Astrocyte of the cerebellum (primary cell): ENCODE data around the gene KRT2.

Experiments
- DNase-seq: peaks from one replicate; pipeline ENCODE4 v3.0.0-alpha.2; 2011; ENCODE audit warnings: low read depth
- H3K4me3 ChIP-seq: 2 replicates; pipeline ENCODE4 v1.5.1; 2011; ENCODE audit warnings: mild to moderate bottlenecking, low read depth, low read length, moderate library complexity
- in situ Hi-C: cut with HindIII; loops from 2 replicates; pipeline ENCODE4 v1.10.0; 2017; ENCODE audit warnings: low sequenced_read_pairs
- TF ChIP-seq, protein P1 (sequence below): IDR thresholded peaks from 2 replicates; pipeline ENCODE4 v1.5.1; 2012; ENCODE audit warnings: low read length, low read depth, moderate library complexity, mild to moderate bottlenecking; ENCODE audit errors: missing control alignments

KRT2 gene

DNA sequence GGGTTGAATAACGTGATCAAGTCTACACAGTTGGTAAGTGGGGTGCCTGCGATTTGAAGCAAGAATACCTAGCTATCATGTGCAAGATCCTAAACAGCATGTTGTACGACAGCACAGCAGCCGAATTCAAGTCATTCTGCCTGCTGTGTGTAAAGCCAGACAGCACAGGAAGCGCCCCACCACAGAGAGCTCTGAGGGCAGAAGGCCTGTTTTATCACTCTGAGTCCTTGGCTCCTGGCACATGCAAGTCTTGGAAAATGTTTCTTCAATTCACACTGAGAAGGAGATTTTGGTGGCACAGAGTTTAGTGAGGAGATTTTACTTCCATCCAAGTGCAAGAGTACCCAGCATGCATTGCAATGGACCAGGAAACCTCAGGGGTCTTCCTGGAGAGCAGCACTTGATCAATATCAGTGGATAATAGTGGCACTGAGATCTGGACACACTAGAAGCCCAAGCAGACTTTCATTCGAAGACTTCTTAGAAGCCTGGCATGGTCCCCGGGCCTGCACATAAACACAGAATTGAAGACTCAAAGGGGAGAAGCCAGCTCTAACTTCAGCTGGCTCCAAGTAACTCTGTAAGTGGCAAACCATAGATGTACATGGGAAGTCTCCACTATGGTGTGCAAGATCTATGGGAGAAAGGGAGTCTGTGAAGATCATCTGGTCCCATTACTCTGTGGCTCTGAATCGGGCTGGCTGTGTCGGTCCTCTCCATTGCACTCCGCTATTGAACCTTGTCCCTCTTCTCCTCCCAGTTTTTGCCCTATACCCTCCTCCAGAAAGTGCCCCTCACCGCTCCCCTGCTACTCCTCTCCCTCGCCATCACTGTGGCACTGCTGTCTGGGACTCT lies 29.7 kb upstream of the KRT2 start:
- H3K4me3 ChIP-seq = no peak overlapping the region
- TF ChIP-seq, protein P1, sequence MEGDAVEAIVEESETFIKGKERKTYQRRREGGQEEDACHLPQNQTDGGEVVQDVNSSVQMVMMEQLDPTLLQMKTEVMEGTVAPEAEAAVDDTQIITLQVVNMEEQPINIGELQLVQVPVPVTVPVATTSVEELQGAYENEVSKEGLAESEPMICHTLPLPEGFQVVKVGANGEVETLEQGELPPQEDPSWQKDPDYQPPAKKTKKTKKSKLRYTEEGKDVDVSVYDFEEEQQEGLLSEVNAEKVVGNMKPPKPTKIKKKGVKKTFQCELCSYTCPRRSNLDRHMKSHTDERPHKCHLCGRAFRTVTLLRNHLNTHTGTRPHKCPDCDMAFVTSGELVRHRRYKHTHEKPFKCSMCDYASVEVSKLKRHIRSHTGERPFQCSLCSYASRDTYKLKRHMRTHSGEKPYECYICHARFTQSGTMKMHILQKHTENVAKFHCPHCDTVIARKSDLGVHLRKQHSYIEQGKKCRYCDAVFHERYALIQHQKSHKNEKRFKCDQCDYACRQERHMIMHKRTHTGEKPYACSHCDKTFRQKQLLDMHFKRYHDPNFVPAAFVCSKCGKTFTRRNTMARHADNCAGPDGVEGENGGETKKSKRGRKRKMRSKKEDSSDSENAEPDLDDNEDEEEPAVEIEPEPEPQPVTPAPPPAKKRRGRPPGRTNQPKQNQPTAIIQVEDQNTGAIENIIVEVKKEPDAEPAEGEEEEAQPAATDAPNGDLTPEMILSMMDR = no peak
- in situ Hi-C loops = no loop called here
- DNase-seq = no peak

GRCh38 chr12:52680363-52680762 lies 28.4 kb upstream of the KRT2 start, which contains the start of gene KRT1:
KRT1 (minus strand) TSS chr12:52680407; CDS start chr12:52680348, 59 bp downstream.
- no peak within 1 kb of the TSS for H3K4me3 ChIP-seq
- TF ChIP-seq, protein P1 = no peak
- DNase-seq = no peak
- in situ Hi-C loops = no loop called here

DNA sequence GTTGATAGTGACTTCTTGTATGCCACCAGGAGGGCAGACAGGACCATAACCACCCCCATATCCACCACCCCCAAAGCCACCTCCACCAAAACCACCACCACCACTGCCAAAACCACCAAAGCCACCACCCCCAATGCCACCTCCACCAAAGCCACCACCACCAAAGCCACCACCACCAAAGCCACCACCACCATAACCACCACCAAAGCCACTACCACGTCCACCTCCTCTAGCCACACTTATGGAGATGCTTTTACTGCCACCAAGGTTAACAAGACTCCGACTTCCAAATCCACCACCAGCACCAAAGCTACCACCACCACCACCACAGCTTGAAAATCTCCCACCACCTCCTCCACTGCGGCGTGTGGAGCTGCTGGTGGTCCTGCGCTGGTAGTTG lies 27.9 kb upstream of the KRT2 start:
- TF ChIP-seq, protein P1 = no peak
- H3K4me3 ChIP-seq = no peak overlapping the region
- in situ Hi-C loops = no loop called here
- DNase-seq = no peak

DNA sequence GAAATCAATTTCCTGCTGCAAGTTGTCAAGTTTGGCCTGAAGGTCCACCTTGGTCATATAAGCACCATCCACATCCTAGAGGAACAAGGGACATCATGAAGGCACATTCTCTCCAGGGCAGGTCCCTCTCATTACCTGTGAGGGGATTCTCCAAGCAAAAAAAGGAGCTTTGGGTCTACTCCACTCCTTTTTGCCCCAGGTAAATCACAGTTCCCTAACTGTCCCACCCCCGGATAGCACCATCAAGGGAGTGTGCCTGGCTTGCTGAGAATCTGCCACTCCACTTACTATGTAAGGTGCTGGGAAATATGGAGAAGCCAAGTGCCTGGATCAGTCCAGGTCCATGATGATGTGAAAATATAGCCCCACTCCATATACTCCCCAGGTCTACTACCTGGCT lies 25.7 kb upstream of the KRT2 start:
- DNase-seq = no peak

DNA sequence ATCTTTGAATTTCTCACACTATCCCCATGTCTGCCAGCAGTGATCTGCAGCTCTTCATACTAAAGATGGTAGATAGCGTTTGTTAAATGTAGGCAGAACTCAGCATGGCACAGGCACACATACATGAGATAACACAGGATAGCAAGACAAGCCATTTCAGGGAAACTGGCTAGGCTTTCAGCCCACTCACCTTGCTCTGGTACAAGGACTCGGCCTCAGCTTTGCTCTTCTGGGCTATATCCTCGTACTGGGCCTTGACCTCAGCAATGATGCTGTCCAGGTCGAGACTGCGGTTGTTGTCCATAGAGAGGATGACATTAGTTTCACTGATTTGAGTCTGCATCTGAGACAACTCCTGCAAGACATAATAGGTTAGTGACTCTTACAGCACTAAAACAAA lies 25.1 kb upstream of the KRT2 start:
- H3K4me3 ChIP-seq = no peak overlapping the region
- in situ Hi-C loops = no loop called here
- no peak for DNase-seq
- TF ChIP-seq, protein P1 = no peak

More for the DNA sequence above, 25.7 kb upstream of the KRT2 start:
- H3K4me3 ChIP-seq = no peak overlapping the region
- TF ChIP-seq, protein P1 = no peak
- in situ Hi-C loops = no loop called here

DNA sequence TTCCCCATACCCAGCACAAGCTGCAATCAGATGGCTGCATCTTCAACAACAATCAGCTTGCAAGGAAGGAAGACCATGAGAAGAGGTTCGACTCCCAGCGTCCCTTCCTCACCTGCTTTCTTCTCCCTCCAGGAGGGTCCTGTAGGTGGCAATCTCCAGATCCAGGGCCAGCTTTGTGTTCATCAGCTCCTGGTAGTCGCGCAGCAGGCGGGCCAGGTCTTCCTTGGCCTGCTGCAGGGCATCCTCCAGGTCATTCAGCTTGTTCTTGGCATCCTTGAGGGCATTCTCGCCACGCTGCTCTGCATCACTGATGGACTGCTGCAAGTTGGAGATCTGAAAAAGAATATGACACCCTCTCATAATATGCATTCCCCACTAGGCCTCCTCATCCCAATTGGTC lies 24.2 kb upstream of the KRT2 start:
- no peak for DNase-seq
- in situ Hi-C loops = no loop called here
- TF ChIP-seq, protein P1 = no peak
- no peak overlapping the region for H3K4me3 ChIP-seq
